ENCODE data around the gene DUSP8.

Gene DUSP8

DNA sequence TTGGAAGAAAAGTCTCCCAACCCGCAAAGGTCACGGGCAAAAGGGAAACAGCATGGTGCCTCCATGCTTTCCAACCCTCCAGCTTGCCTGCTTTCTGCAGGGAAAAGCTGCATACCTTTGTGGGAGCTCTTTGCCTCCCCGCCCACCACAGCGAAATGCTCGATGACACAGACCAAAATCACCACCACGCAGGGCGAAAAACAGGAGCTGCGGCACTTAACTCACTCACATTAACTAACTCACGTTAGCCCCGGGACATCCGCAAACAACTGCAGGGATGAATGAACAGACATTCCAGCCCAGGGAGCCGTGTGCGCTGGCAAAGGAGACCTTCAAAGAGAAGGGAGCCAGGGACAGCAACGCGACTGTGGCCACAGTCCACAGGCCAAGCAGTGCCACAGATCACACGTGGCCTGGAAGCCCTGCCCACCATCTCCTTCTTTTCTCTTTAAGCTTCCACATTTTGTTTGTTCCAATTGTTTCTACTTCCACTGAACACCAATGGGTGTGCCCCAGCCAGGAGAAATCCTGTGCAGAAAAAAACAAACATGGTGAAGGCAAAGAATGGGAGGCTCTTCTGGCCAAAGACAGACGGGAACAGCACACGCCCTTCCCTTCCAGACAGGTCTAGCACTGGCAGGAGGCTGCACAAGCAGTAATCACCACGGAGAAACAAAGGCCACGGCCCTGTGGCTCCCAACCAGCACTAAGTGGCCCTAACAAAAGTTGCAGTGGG is 39.3 kb downstream of the DUSP8 start:
- DNase-seq (ENCODE audit: low read depth), result no peak

DNA sequence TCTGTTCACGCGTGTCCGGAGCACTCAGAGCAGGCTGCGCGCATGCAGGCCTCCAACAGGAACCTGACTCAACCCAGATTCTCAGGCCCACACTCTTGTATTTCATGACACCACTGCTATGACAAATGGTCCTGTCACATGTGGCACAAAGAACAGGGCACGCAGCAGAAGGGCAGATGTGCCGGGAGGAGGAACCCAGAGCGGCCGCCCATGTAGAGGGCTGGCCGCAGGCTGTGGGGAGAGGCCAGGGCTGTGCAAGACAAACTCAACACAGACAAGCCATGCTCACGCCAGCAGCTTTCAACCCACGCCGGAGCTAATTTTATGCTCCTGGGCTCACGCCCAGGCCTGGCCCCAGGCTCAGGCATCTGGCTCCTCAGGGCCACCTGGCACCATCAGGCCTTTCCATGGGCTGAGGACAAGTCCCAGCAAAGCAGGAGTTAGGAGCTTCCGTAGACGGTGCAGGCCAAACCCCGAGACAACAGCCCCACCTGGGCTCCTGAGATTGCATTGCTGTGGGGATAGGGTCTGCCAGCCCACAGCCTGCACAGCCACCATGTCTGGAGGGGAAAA is 40.0 kb downstream of the DUSP8 start:
- no peak for DNase-seq (ENCODE audit: low read depth)

DNA sequence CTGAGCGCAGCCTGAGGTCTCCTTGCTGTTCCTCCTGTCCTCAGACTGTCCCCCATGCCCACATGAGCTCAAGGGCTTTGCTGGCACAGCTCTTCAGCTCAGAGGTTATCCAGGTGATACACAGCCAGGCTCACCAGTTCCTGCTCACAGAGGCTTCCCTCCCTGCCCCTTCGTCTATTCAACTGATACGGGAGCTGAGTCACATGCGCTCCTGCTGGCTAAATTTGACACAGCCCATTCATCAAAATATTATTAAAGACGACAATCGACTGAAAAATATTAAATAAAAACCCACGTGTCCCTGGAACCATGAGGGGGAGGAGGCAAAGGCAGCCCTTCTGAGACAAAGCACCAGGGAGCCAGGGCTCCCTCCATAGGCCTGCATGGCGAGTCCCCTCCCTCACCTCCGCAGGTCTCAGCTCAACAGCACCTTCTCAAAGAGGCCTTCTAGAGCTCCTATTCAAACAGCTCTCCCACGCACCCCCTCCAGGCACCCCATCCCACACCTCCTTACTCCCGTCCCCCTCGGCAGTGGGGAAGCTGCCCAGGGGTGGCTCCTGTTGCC is 40.5 kb downstream of the DUSP8 start:
- no peak for DNase-seq (ENCODE audit: low read depth)

DNA sequence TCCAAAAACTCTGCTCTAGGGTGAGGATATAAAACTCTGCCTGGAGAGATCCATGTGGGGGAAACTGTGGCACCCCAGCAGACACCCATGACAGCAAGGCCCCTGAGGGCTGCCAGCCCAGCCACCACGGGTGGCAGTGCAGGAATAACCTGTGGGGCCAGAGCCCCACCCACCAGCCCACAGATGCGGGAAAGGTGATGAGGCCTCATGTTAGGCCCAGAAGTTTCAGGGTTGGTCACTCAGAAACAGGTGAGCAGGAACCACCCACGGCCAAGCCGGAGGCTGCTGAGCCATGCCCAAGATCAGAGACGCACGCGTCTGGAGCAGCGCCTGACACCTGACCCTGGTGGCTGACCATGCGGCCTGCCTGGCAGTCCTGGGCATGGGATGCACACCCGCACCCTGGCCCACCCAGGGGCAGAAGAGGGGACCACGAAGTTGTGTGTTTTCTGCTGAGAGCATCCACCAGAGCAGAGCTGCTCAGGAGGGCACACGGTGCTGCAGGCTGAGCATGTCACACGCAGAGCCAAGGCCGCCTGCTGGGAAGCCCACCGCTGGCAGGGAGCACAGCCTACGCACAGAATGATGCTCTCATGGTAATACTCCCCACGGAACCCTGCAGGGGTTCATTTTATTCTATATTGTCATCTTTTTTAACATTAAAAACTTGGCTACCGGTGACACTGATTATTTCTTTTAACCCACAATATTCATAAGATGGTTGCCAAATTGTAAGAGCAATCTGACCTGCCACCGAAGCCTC is 41.2 kb downstream of the DUSP8 start:
- DNase-seq (ENCODE audit: low read depth), result no peak

DNA sequence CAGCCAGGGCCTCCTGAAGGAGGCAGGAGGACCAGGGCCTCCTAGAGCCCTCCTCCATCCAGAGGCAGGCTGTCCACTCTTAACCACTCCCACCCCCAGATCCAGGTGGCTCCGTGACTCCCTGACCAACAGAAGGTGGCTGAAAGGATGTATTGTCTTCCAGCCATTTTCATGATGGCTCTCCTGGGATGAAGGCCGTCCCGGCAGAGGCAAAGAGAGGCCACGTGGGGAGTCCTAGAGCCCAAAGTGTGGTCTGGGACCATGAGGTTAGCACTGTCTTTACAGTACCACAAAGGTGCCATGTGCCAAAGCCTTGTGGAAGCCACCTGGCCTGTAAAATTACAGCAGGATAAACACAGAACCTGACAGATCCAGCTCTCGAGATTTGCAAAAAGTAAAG is 42.3 kb downstream of the DUSP8 start:
- no peak for DNase-seq (ENCODE audit: low read depth)

DNA sequence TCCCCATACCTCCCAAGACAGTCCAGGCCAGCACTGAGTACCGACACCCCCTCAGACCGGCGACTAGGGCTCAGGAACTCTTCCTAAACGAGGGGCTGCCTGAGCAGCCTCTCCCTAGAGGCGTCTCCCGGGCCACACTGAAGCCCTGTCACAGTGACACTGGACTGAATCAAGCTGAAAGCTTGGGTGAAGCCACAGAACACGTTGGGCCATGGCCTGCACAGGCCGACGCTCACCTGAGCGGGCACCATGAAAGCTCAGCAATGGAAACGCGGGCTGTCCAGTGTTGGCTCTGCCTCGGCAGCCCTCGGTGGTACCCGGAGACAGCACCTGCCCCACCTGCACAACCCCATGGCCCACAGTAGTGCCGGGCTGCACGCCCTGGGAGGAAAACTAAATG is 42.8 kb downstream of the DUSP8 start:
- DNase-seq (ENCODE audit: low read depth), result no peak

DNA sequence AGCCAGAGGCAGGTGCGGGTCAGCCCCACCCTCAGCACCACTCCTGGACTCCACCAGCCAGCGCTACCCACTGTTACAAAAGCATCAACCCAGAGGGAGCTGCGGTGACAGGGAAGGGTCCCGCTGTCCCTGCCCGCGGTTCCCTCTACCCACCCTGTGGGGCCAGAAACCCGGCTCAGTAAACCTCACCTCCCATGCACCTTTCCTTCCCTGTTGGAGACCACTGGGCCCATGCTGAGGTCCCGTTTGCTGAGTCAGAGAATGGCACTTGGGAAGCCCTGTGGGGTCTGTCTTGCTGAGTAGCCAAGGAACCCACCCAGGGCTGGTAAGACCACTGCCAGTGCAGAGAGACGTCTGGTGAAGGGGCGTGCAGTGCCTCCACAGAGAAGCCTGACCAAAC is 43.4 kb downstream of the DUSP8 start:
- DNase-seq (ENCODE audit: low read depth), result no peak

DNA sequence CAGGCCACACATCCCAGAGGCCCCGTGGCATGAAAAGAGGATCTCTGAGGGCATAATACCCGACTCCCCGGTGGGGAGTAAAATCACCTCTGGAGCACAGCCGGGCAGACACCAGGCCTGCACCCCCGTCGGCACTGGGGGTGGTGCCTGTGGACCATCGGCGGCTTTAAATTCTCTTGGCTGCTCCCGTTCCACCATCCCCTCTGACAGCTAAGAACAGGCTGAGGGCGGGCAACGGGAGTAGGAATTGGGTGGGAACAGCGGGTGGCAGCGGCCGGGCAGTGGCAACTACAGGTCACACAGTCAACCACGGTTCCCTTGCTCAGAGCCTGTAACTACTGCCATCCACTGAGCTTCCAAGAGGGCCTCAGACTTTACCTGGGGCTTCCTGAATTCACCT is 45.3 kb downstream of the DUSP8 start:
- DNase-seq (ENCODE audit: low read depth), result no peak

DNA sequence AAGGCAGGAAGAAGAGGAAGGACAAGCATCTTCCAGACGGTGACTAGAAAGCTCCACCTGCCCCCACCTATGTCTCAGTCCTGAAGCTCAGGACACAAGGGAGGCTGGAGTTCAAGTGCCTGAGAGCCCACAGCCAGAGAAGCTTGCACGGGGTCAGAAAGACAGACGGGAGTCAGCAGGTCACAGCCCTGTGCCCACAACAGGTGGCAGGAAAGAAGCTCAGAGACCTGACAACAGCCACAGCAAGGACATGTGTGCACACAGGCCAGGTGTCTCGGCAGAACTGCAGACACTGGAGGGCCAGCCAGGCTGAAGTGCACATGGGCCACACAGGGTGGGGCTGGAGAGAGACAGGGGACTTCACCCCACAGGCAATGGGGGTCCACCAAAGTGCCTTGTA is 48.3 kb downstream of the DUSP8 start:
- DNase-seq (ENCODE audit: low read depth), result no peak

DNA sequence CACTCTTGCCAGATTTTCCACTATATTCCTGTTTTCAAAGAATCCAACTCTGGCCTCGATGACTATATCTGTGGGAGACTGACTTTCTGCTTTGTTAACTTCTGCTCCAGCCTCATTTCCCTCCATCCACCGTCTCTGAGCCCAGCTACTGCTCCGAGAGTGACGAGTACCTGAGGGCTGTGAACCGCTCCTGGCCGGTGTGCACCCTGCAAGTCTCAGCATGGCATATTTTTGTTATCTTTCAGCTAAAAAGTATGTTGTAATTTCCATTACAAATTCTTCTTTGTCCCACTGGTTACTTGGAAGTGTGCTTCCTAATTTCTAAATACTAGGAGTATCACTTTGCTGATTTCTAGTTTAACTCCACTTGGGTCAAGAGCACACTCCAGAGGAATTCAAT is 49.0 kb downstream of the DUSP8 start:
- no peak for DNase-seq (ENCODE audit: low read depth)

DNA sequence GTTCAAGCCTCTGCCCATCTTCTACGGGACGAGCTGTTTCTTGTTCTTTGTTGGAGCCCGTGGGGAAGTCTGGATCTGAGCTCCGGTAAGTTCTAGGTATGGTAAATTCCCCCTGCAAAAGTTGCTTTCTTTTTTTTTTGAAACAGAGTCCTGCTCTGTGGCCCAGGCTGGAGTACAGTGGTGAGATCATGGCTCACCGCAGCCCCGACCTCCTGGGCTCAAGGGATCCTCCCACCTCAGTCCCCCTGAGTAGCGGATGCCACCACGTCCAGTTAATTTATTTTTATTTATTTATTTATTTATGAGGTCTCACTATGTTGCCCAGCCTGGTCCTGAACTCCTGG is 50.0 kb downstream of the DUSP8 start:
- DNase-seq (ENCODE audit: low read depth), result no peak

DNA sequence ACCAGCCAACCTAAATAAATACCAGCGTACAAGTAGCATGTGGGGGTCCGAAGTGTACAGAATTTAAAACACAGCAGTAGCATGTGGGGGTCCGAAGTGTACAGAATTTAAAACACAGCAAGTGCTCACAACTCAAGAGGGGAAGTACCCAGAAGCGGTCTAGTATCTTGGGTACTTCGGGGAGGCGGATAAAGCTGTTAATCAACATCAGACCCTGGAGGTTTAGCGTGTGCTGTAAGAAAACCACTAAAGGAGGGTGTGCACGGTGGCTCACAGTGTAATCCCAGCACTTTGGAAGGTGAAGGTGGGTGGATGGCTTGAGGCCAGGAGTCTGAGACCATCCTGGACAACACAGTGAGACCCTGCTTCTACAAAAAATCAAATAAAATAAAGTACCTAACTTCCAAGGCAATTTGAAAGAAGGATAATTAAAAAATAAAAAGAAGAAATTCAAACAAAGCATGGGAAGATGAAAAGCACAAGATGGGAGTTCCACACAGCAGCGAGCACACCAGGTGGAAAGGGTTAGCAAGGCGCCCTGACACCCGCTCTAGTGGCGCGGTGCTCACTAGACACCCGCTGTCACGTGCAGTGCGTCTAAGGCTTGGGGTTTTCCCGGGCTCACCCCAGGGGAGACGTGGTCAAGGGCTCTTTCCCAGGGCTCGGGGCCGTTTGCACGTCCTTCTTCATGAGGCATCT is 50.5 kb downstream of the DUSP8 start:
- DNase-seq (ENCODE audit: low read depth), result no peak

DNA sequence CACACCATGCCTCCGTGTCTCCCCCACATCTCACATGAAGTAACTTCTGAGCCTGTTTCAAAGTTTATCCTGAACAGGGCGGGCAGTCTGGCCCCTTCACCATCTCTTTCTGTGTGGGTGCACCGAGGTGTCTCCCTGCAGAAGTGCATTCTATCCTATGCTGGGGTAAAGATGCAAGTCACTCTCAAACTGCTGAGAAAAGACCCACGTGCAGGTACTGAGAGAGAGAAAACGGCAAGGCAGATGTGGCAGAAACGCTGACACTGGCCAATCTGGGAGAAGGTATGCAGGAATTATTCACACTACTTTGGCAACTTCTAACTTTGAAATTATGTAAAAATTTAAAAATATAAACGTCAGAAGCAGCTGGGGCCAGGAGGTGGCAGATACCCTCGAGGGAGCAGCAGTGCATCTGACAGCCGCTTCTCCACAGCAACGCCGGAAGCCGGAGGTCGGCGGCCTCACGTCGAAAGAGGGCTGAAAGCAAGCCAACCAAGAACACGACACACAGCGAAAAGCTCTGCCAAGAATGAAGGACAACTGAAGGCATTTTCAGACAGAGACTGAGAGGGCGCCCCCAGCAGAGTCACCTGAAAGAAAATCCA is 51.3 kb downstream of the DUSP8 start:
- DNase-seq (ENCODE audit: low read depth), result no peak

DNA sequence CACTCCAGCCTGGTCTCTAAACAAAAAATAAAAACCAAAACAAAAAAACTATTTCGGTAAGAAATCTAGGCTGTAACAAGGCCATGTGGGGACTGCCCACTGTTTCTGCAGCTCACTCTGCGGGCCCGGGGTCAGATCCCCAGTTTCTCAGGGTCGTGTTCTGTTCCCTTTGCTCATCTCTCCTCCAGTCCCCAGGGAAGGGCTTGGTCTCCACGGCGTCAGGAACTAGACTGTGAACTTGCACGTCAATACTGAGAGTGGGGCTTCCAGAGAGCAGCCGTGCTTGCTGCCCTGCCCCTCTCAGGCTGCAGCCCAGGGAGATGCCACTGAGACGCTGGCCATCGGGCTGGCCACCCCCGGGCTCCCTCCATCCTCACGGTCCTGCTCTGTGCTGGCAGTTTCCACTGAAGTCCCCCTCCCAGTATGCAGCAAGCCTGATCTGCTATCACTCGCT is 51.8 kb downstream of the DUSP8 start:
- DNase-seq (ENCODE audit: low read depth), result no peak

DNA sequence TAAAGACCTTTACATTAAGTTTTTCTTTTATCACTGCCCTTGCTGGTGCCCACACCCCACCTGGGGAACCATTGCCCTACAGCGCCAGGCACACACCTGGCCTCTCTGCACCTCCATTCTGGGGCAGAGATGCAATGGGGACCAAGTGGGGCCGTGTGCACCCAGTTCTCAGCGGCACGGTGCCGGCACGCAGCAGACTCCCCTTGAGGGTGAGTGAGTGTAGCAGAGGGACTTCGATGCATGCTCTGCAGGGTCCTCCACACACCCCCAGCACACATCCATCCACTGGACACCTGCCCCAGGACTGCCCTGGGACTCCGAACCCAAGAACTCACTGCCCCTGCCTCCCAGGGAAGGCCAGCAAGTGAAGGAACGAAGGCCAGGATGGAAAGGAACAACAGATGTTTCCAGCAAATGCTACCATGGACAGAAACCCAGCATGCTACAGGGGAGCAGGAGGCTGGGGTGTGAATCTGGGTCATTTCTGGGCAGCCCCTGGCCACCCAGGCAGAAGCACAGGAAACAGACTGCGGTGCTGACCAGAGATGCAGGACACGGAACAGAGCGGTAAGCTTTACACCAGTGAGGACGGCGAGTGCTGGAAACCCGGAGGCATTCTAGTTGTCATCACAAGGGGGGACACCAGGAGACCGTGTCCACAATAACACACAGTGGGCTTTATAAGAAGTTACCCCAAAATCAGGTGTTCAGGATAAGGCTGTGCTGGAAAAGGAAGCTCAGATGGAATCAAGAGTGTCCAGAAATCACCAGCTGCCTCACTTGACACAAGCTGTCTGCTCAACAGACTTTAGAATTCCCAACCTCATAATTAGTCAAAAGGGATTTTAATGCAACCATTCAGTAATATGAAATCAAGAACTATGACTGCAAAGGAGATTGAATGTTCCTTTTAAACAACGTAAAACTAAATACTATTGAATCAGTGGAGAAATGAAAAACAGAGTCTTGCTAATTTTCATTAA is 52.8 kb downstream of the DUSP8 start:
- no peak for DNase-seq (ENCODE audit: low read depth)

DNA sequence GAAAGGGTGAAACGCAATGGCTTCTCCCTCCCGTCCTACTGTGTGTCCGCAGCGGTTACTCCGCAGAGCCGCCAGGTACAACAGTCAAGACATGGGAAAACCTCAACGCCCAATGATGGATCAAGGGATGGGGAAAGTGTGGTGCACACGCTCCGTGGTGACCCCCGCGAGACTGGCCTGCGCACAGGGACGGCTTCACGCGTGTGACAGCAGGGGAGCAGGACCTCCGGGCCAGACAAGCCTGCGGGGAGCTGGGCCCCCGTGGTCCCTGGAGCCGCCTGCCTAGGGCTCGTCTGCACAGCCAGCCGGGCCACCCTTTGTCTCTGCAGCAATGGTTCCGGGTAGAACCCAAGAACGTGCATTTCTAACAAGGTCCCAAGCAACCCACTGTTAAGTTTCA is 53.8 kb downstream of the DUSP8 start:
- DNase-seq (ENCODE audit: low read depth), result no peak

DNA sequence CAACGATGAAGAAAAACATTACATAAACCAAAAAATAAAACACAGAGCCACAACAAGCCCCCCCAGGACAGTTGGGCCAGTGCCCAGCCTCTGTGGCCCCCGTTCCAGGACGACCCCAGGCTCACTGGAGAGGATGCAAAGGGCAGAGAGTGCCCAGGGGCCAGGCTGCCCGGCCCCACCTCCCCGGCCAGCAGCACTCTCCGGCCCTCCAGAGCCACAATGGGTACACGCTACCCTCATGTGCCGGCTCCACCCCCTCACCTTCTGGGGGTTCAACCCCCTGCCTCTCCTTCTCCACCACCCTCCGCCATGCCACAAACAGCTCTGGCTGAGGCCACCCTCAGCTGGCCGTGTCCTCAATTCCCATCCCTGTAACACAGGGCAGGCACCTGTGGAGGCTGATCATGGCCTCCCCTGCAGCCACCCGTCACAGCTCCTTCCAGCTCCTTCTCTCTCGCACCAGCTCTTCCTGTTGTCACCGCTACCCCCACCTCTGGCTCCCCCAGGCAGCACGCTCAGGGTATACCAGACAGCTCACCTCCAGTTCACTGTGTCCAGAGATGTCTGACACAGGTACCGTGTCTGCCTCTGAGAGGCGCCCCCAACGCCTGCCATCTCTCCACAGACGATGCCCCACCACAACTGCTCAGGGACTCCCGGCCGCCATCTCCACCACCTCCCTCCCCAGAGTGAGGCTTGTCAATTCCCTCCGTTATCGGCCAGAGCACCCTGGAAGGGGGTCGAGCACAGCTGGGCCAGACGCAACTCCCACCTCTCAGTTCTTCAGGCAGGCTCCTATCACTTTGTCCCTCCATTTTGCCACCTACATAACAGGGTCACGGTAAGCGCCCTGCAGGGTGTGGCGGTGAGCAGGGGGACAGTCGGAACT is 54.7 kb downstream of the DUSP8 start:
- no peak for DNase-seq (ENCODE audit: low read depth)

DNA sequence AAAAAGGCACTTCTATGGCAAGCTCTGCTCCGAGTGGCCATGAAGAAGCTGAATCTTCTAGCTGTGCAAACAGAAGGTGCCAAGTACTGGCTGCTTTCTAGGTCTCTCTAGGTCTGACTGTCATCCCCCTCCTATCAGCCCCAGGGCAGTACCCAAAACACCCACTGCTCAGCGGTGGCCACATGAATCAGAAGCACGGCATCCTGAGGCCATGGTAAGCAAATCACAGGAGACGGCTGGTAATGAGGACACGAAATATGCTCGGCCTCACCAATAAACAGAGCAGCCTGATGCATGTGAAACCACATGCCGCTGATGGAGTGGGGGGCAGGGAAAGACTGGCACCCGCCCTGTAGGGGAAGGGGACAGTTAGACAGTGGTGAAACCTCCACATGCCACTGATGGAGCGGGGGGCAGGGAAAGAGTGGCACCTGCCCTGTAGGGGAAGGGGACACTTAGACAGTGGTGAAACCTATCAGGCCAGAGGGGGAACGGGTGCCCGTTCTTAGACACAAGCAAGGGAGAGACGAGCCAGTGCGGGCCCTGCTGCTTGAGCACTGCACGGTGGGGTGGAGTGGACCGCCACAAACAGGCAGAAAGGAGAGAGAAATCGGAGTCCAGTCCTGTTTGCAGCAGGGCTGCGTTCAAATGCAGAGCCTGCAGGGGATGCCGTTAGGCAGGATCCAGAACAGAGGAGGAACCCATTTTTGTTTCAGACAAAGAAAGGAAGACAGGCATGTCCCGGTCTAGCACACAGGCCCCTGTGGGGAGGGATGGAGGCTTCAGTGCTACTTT is 55.6 kb downstream of the DUSP8 start:
- DNase-seq (ENCODE audit: low read depth), result peak; percentile 28

Measured in iris pigment epithelial cell (primary cell).